Astrocyte (in vitro differentiated cells and primary cell): Measurements from ENCODE around the gene MMP21. TPM values are rescaled to one million over a fixed set of nuclear protein-coding genes. Genes with fewer than 3 reads are reported as not detected.

Source experiments
- DNase-seq: peaks from one replicate; pipeline ENCODE4 v3.0.0-alpha.2; 2010; ENCODE audit warnings: low read depth
- FAIRE-seq: peaks from 2 replicates; lab custom pipeline; 2011; peaks lifted over from hg19 to GRCh38; lab: Jason Lieb, UNC
- H2AFZ ChIP-seq: 2 replicates; pipeline ENCODE4 v1.6.0; 2012; ENCODE audit warnings: low read depth, low read length, inconsistent platforms
- H3K27ac ChIP-seq: 2 replicates; pipeline ENCODE4 v1.5.1; 2011; ENCODE audit warnings: low read depth, low read length, inconsistent platforms
- H3K27me3 ChIP-seq: 2 replicates; pipeline ENCODE4 v1.6.0; 2011; ENCODE audit warnings: low read length, inconsistent platforms; ENCODE audit not compliant: insufficient read depth
- H3K36me3 ChIP-seq: 2 replicates; pipeline ENCODE4 v1.5.1; 2011; ENCODE audit warnings: low read length, inconsistent platforms; ENCODE audit not compliant: insufficient read depth
- H3K4me1 ChIP-seq: 2 replicates; pipeline ENCODE4 v1.5.1; 2011; ENCODE audit warnings: low read length, inconsistent platforms; ENCODE audit not compliant: insufficient read depth
- H3K4me2 ChIP-seq: 2 replicates; pipeline ENCODE4 v1.6.0; 2012; ENCODE audit warnings: low read length, inconsistent platforms
- H3K4me3 ChIP-seq: 2 replicates; pipeline ENCODE4 v1.5.1; 2011; ENCODE audit warnings: low read depth, mild to moderate bottlenecking, low read length, inconsistent platforms; ENCODE audit not compliant: insufficient read depth
- H3K79me2 ChIP-seq: 2 replicates; pipeline ENCODE4 v1.6.0; 2012; ENCODE audit warnings: mild to moderate bottlenecking, low read length, inconsistent platforms; ENCODE audit not compliant: insufficient read depth
- H3K9ac ChIP-seq: 2 replicates; pipeline ENCODE4 v1.6.0; 2012; ENCODE audit warnings: mild to moderate bottlenecking, low read length, inconsistent platforms
- H3K9me3 ChIP-seq: 2 replicates; pipeline ENCODE4 v1.5.1; 2012; ENCODE audit warnings: low read depth, mild to moderate bottlenecking, low read length, inconsistent platforms; ENCODE audit not compliant: insufficient read depth
- H4K20me1 ChIP-seq: 2 replicates; pipeline ENCODE4 v1.6.0; 2012; ENCODE audit warnings: low read length, inconsistent platforms; ENCODE audit not compliant: insufficient read depth
- H3K27ac Mint-ChIP-seq: one replicate; pipeline ENCODE4 v1.8.0; 2021; ENCODE audit warnings: mild to moderate bottlenecking, mixed read lengths; ENCODE audit not compliant: unreplicated experiment
- H3K27me3 Mint-ChIP-seq: one replicate; pipeline ENCODE4 v1.8.0; 2021; ENCODE audit warnings: low read depth, mixed read lengths; ENCODE audit not compliant: unreplicated experiment
- H3K36me3 Mint-ChIP-seq: one replicate; pipeline ENCODE4 v1.8.0; 2021; ENCODE audit warnings: low read depth, mixed read lengths; ENCODE audit not compliant: unreplicated experiment
- H3K4me1 Mint-ChIP-seq: one replicate; pipeline ENCODE4 v1.8.0; 2021; ENCODE audit warnings: low read depth, mixed read lengths; ENCODE audit not compliant: unreplicated experiment
- H3K4me3 Mint-ChIP-seq: one replicate; pipeline ENCODE4 v1.8.0; 2021; ENCODE audit warnings: mild to moderate bottlenecking, moderate library complexity, mixed read lengths; ENCODE audit not compliant: unreplicated experiment
- H3K9me3 Mint-ChIP-seq: one replicate; pipeline ENCODE4 v1.8.0; 2021; ENCODE audit warnings: mild to moderate bottlenecking, mixed read lengths; ENCODE audit not compliant: unreplicated experiment
- CTCF ChIP-seq: IDR thresholded peaks from 2 replicates; pipeline ENCODE4 v1.5.1; 2011; ENCODE audit warnings: low read depth, mild to moderate bottlenecking, inconsistent platforms, low read length, moderate library complexity; ENCODE audit not compliant: insufficient read depth
- EZH2 ChIP-seq: IDR thresholded peaks from 2 replicates; pipeline ENCODE4 v1.6.1; 2012; ENCODE audit warnings: mild to moderate bottlenecking, low read length, inconsistent platforms; ENCODE audit not compliant: insufficient read depth
- total RNA-seq: library from RNA; stranded (reverse); gene quantifications from 2 replicates; pipeline ENCODE4 v1.2.1, GENCODE V29; 2021

Gene MMP21
- total RNA-seq, 1 donor from 2014 or later: not detected

- no peak for FAIRE-seq
- H3K79me2 ChIP-seq: peaks cover 62% of the 10 kb centered on the region
- H3K27ac Mint-ChIP-seq: no peak overlapping the region
- H3K4me1 Mint-ChIP-seq: peaks cover 7% of the 10 kb centered on the region
- no peaks in the 10 kb centered on the region for H3K27me3 ChIP-seq
- H3K4me3 Mint-ChIP-seq: no peak overlapping the region
- no peaks in the 10 kb centered on the region for H3K9me3 Mint-ChIP-seq
- H2AFZ ChIP-seq: peak overlapping the region; percentile 98
- H3K27me3 Mint-ChIP-seq: no peaks in the 10 kb centered on the region
- peak overlapping the region; percentile 94 for H3K9ac ChIP-seq
- no peaks in the 10 kb centered on the region for H3K9me3 ChIP-seq
- H3K36me3 Mint-ChIP-seq: peaks cover 10% of the 10 kb centered on the region
- peaks cover 15% of the 10 kb centered on the region for H3K4me1 ChIP-seq
- peaks cover 15% of the 10 kb centered on the region for H3K36me3 ChIP-seq
- H3K4me3 ChIP-seq: peak overlapping the region; percentile 98
- DNase-seq: no peak
- TF ChIP-seq EZH2: no peak
- no peak for TF ChIP-seq CTCF
- H3K4me2 ChIP-seq: peak overlapping the region; percentile 90
- peaks cover 30% of the 10 kb centered on the region for H4K20me1 ChIP-seq
- H3K27ac ChIP-seq: peak overlapping the region; percentile 99
These were observed 48.1 kb upstream of the MMP21 start for GRCh38 chr10:125823663-125824251.

- Histone ChIP-seq H3K79me2 (peaks cover 56% of the 10 kb centered on the region), H3K27me3 (no peaks in the 10 kb centered on the region), H3K9ac (peak within 1 kb of the TSS; percentile 94), H2AFZ (peak within 1 kb of the TSS; percentile 98), H3K4me1 (peaks cover 15% of the 10 kb centered on the region), H3K27ac (peak within 1 kb of the TSS; percentile 99), H3K9me3 (no peaks in the 10 kb centered on the region), H3K36me3 (peaks cover 8% of the 10 kb centered on the region), H3K4me3 (peak within 1 kb of the TSS; percentile 98), H3K4me2 (peak within 1 kb of the TSS; percentile 90), H4K20me1 (peaks cover 23% of the 10 kb centered on the region)
- no peaks in the 10 kb centered on the region for H3K9me3 Mint-ChIP-seq
- DNase-seq: peak; percentile 79
- no peak within 1 kb of the TSS for H3K27ac Mint-ChIP-seq
- H3K4me1 Mint-ChIP-seq: peaks cover 5% of the 10 kb centered on the region
- TF ChIP-seq CTCF (no peak), EZH2 (no peak)
- H3K4me3 Mint-ChIP-seq: peak within 1 kb of the TSS; percentile 84
- no peaks in the 10 kb centered on the region for H3K27me3 Mint-ChIP-seq
- no peak for FAIRE-seq
- H3K36me3 Mint-ChIP-seq: peaks cover 7% of the 10 kb centered on the region
These were observed 47.4 kb upstream of the MMP21 start, which contains the start of the genes BCCIP and UROS for GRCh38 chr10:125822878-125823662. TSS of gene BCCIP (plus strand) at chr10:125823546. CDS start at chr10:125823558, 12 bp downstream. TSS of gene UROS (minus strand) at chr10:125823258. CDS start at chr10:125816499, 6,759 bp downstream.
